K562 (cell line): Measurements from ENCODE around the gene GPR162. TPM values are rescaled to one million over a fixed set of nuclear protein-coding genes. Genes with fewer than 3 reads are reported as not detected.

Source experiments
- ATF1 ChIP-seq, 2 experiments: fragments of 450-650 bp in 1 of 2; IDR thresholded peaks; 2 replicates each; pipeline ENCODE4 v1.6.1; 2016; ENCODE audit warnings: missing compliant biosample characterization in 1 of 2, missing genetic modification characterization in 1 of 2
- BACH1 ChIP-seq: fragments of 200-800 bp; sonication (Bioruptor generic); IDR thresholded peaks from 2 replicates; pipeline ENCODE4 v1.6.1; 2016; ENCODE audit warnings: missing genetic modification characterization, missing compliant biosample characterization
- CBX8 ChIP-seq: fragments of 200-600 bp; sonication (generic); IDR thresholded peaks from 2 replicates; pipeline ENCODE4 v1.6.1; 2012; ENCODE audit warnings: borderline replicate concordance, mixed run types, low read depth, mild to moderate bottlenecking, moderate library complexity, mixed read lengths, low read length, control low read depth, inconsistent platforms; ENCODE audit not compliant: poor library complexity, severe bottlenecking; ENCODE audit errors: extremely low read depth
- CSDE1 ChIP-seq, 2 experiments: fragments of 450-650 bp; IDR thresholded peaks; 2 replicates each; pipeline ENCODE4 v1.6.1; 2016; ENCODE audit warnings: mild to moderate bottlenecking in 1 of 2
- EP400 ChIP-seq: fragments of 450-650 bp; IDR thresholded peaks from 2 replicates; pipeline ENCODE4 v1.6.1; 2017; ENCODE audit warnings: antibody characterized with exemption, mild to moderate bottlenecking, moderate library complexity
- HIVEP1 ChIP-seq: fragments of 250-450 bp; sonication (Bioruptor Pico); IDR thresholded peaks from 2 replicates; pipeline ENCODE4 v1.4.0; 2020; ENCODE audit warnings: mild to moderate bottlenecking
- HMG20B ChIP-seq: fragments of 250-450 bp; sonication (Bioruptor Pico); IDR thresholded peaks from 2 replicates; pipeline ENCODE4 v1.5.0; 2021; ENCODE audit warnings: mild to moderate bottlenecking
- KHSRP ChIP-seq: fragments of 450-650 bp; IDR thresholded peaks from 2 replicates; pipeline ENCODE4 v1.6.1; 2017
- KLF1 ChIP-seq: fragments of 450-650 bp; IDR thresholded peaks from 2 replicates; pipeline ENCODE4 v1.6.1; 2016; ENCODE audit warnings: missing genetic modification characterization, missing compliant biosample characterization
- MXI1 ChIP-seq: IDR thresholded peaks from 2 replicates; pipeline ENCODE4 v1.6.1; 2011; ENCODE audit warnings: low read depth, mild to moderate bottlenecking, improper control_type of control experiment, low read length
- NBN ChIP-seq: fragments of 450-650 bp; IDR thresholded peaks from 2 replicates; pipeline ENCODE4 v1.6.1; 2016; ENCODE audit warnings: low read depth, mild to moderate bottlenecking
- NR2C1 ChIP-seq, 2 experiments: fragments of 450-650 bp; IDR thresholded peaks; 2 replicates each; pipeline ENCODE4 v1.6.1; 2017; ENCODE audit warnings: mild to moderate bottlenecking in 2 of 2, antibody characterized with exemption in 1 of 2, inconsistent platforms in 1 of 2, missing compliant biosample characterization in 1 of 2, missing genetic modification characterization in 1 of 2
- SAFB ChIP-seq: fragments of 200-400 bp; formaldehyde crosslinking; IDR thresholded peaks from 2 replicates; pipeline ENCODE4 v1.6.1; 2017; ENCODE audit warnings: low read depth, low read length, borderline replicate concordance
- SOX6 ChIP-seq: fragments of 450-650 bp; IDR thresholded peaks from 2 replicates; pipeline ENCODE4 v1.6.1; 2014; ENCODE audit warnings: mild to moderate bottlenecking
- XRCC3 ChIP-seq: fragments of 450-650 bp; IDR thresholded peaks from 2 replicates; pipeline ENCODE4 v1.6.1; 2017; ENCODE audit warnings: mild to moderate bottlenecking, moderate library complexity
- ZNF778 ChIP-seq: fragments of 450-650 bp; formaldehyde crosslinking; IDR thresholded peaks from 2 replicates; pipeline ENCODE4 v1.4.0; 2020; ENCODE audit warnings: mild to moderate bottlenecking, moderate library complexity
- polyA plus RNA-seq, 8 experiments: library from polyadenylated mRNA; depleted of rRNA in 4 of 8; stranded (reverse) in 5 of 8; unstranded in 3 of 8; fragments of >200 nt; fragmentation: Nextera tagmentation in 2 of 8; fragmentation: Illumina TruSeq in 1 of 8; extraction: Ambion mirVana in 2 of 8; extraction: Trizol in 1 of 8; gene quantifications; 2 replicates each; pipeline versions ENCODE4 v1.2.1 to v1.2.3, GENCODE V29; 2011 to 2014; ENCODE audit warnings: inconsistent platforms in 1 of 8, missing spikeins in 1 of 8
- total RNA-seq, 7 experiments: library from RNA; depleted of rRNA in 6 of 7; stranded (reverse); fragments of >200 nt in 6 of 7; fragmentation: Illumina TruSeq in 2 of 7; extraction: Trizol in 2 of 7; gene quantifications; 2 replicates each; pipeline versions ENCODE4 v1.2.1 to v1.2.3, GENCODE V29; 2011 to 2021; ENCODE audit warnings: low replicate concordance in 1 of 7
- TF ChIP-seq, protein P1 (sequence below): fragments of 450-650 bp; formaldehyde crosslinking; IDR thresholded peaks from 2 replicates; pipeline ENCODE4 v1.4.0; 2020; ENCODE audit warnings: mild to moderate bottlenecking, moderate library complexity
- TF ChIP-seq, protein P2 (sequence below): sonication (generic); formaldehyde crosslinking; IDR thresholded peaks from 2 replicates; pipeline ENCODE4 v1.8.1; 2023; ENCODE audit warnings: mild to moderate bottlenecking, missing genetic modification reagents
- TF ChIP-seq, protein P3 (sequence below): fragments of 250-450 bp; sonication (Bioruptor Pico); IDR thresholded peaks from 2 replicates; pipeline ENCODE4 v1.5.1; 2021; ENCODE audit warnings: mild to moderate bottlenecking
- TF ChIP-seq, protein P4 (sequence below), 2 experiments: IDR thresholded peaks; 2 replicates each; pipeline ENCODE4 v1.6.1; 2012; ENCODE audit warnings: improper control_type of control experiment in 2 of 2, low read depth in 2 of 2, low read length in 2 of 2, borderline replicate concordance in 1 of 2

The GPR162 gene
- total and polyA plus RNA-seq, 9 of the 15 experiments (the other 6 are each of a cell fraction or from before 2014, with no cell fraction given) = 0.65 to 1.8 (median 1.1) TPM; not detected in 2

DNA sequence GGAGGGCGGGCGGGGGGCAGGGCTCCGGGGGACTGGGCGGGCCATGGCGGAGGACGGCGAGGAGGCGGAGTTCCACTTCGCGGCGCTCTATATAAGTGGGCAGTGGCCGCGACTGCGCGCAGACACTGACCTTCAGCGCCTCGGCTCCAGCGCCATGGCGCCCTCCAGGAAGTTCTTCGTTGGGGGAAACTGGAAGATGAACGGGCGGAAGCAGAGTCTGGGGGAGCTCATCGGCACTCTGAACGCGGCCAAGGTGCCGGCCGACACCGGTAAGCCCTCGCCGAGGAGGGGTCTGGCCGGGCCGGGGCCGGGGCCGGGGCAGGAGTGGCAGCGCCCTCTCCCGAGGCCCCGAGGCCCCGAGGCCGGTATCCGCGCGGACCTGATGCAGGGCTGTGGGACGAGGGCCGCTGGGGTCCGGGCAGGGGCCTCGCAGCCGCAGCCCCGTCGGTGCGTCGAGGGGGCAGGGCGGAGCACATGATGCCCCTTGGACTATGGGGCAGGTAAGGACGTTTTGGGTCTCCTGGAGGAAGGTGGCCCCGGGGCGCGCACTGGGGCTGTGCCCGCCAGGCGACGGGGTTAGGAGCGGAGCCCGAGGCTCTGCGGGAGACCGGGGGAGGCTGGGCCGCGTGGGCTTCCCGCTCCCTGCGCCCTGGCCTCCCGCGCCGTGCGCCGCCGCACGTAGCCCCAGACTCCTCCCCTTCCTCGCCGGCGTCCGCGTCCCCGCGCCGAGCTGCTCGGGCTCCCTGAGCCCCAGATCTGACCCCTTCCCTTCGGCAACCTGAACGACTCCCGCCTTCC is 46.0 kb downstream of the GPR162 start, which contains the start of gene TPI1 (continued):
- TF ChIP-seq ATF1 (CRISPR knock-in tag; IDR thresholded peaks at IDR 0.05) (0 out of 2 replicates have a peak, but pooled peaks have one; percentile 9), ATF1 (tag; IDR thresholded peaks at IDR 0.05) (no peak), XRCC3 (no peak), KLF1 (no peak), HMG20B (CRISPR knock-in tag) (no peak), CBX8 (no peak), KHSRP (no peak), HIVEP1 (no peak), NR2C1 (IDR thresholded peaks at IDR 0.05) (no peak), NR2C1 (tag; IDR thresholded peaks at IDR 0.05) (no peak), SAFB (no peak), BACH1 (no peak), NBN (no peak), CSDE1 (IDR thresholded peaks at IDR 0.05) (peak in 1 of 2 experiments; percentile 39; a peak in 1 of 4 replicates), ZNF778 (CRISPR knock-in tag) (no peak), MXI1 (no peak), EP400 (peak; percentile 23; the same call in 1 of the 2 replicates), SOX6 (0 out of 2 replicates have a peak, but pooled peaks have one; percentile 7)
- TF ChIP-seq, protein P1, sequence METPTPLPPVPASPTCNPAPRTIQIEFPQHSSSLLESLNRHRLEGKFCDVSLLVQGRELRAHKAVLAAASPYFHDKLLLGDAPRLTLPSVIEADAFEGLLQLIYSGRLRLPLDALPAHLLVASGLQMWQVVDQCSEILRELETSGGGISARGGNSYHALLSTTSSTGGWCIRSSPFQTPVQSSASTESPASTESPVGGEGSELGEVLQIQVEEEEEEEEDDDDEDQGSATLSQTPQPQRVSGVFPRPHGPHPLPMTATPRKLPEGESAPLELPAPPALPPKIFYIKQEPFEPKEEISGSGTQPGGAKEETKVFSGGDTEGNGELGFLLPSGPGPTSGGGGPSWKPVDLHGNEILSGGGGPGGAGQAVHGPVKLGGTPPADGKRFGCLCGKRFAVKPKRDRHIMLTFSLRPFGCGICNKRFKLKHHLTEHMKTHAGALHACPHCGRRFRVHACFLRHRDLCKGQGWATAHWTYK = peak; percentile 79; the same call in 1 of the 2 replicates
- TF ChIP-seq, protein P2, sequence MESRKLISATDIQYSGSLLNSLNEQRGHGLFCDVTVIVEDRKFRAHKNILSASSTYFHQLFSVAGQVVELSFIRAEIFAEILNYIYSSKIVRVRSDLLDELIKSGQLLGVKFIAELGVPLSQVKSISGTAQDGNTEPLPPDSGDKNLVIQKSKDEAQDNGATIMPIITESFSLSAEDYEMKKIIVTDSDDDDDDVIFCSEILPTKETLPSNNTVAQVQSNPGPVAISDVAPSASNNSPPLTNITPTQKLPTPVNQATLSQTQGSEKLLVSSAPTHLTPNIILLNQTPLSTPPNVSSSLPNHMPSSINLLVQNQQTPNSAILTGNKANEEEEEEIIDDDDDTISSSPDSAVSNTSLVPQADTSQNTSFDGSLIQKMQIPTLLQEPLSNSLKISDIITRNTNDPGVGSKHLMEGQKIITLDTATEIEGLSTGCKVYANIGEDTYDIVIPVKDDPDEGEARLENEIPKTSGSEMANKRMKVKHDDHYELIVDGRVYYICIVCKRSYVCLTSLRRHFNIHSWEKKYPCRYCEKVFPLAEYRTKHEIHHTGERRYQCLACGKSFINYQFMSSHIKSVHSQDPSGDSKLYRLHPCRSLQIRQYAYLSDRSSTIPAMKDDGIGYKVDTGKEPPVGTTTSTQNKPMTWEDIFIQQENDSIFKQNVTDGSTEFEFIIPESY = no peak
- TF ChIP-seq, protein P3, sequence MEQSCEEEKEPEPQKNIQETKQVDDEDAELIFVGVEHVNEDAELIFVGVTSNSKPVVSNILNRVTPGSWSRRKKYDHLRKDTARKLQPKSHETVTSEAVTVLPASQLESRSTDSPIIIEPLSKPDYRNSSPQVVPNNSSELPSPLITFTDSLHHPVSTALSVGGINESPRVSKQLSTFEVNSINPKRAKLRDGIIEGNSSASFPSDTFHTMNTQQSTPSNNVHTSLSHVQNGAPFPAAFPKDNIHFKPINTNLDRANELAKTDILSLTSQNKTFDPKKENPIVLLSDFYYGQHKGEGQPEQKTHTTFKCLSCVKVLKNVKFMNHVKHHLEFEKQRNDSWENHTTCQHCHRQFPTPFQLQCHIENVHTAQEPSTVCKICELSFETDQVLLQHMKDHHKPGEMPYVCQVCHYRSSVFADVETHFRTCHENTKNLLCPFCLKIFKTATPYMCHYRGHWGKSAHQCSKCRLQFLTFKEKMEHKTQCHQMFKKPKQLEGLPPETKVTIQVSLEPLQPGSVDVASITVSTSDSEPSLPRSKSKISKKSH = no peak
- TF ChIP-seq, protein P4, sequence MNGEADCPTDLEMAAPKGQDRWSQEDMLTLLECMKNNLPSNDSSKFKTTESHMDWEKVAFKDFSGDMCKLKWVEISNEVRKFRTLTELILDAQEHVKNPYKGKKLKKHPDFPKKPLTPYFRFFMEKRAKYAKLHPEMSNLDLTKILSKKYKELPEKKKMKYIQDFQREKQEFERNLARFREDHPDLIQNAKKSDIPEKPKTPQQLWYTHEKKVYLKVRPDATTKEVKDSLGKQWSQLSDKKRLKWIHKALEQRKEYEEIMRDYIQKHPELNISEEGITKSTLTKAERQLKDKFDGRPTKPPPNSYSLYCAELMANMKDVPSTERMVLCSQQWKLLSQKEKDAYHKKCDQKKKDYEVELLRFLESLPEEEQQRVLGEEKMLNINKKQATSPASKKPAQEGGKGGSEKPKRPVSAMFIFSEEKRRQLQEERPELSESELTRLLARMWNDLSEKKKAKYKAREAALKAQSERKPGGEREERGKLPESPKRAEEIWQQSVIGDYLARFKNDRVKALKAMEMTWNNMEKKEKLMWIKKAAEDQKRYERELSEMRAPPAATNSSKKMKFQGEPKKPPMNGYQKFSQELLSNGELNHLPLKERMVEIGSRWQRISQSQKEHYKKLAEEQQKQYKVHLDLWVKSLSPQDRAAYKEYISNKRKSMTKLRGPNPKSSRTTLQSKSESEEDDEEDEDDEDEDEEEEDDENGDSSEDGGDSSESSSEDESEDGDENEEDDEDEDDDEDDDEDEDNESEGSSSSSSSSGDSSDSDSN (IDR thresholded peaks at IDR 0.05; ENCODE audit: borderline replicate concordance in 1 of 2, low read depth in 2 of 2, low read length in 2 of 2) = no peak
